NB4 (cell line): ENCODE results near the gene HAAO.

ENCODE experiments used
- CTCF ChIP-seq: IDR thresholded peaks from one replicate; pipeline ENCODE4 v1.5.1; 2012; ENCODE audit warnings: low read depth, low read length
- MAX ChIP-seq: IDR thresholded peaks from 2 replicates; pipeline ENCODE4 v1.6.1; 2011; ENCODE audit warnings: low read depth, low read length
- MYC ChIP-seq: IDR thresholded peaks from 2 replicates; pipeline ENCODE4 v1.6.1; 2011; ENCODE audit warnings: low read depth, low read length

GRCh38 chr2:42808301-42808700 is 15.9 kb upstream of the HAAO start:
- TF ChIP-seq CTCF (no peak), MAX (no peak), MYC (no peak)
